Progenitor cell of endocrine pancreas (in vitro differentiated cells): ENCODE measurements around the gene PACSIN3. TPM values are rescaled to one million over a fixed set of nuclear protein-coding genes. Genes with fewer than 3 reads are reported as not detected.
A peak's percentile ranks its signal among the peaks of the same experiment; 100 is the strongest.

ENCODE experiments used
- DNase-seq: peaks from one replicate; pipeline ENCODE4 v3.0.0; 2021; ENCODE audit warnings: low spot score; ENCODE audit not compliant: unreplicated experiment
- H3K27ac Mint-ChIP-seq: 2 replicates; pipeline ENCODE4 v1.8.0; 2021; ENCODE audit warnings: mild to moderate bottlenecking, moderate library complexity, mixed read lengths
- H3K27me3 Mint-ChIP-seq: 2 replicates; pipeline ENCODE4 v1.8.0; 2021; ENCODE audit warnings: mixed read lengths
- H3K36me3 Mint-ChIP-seq: 2 replicates; pipeline ENCODE4 v1.8.0; 2022; ENCODE audit warnings: mixed read lengths; ENCODE audit not compliant: insufficient read depth
- H3K4me1 Mint-ChIP-seq: 2 replicates; pipeline ENCODE4 v1.8.0; 2021; ENCODE audit warnings: low read depth, mixed read lengths
- H3K4me3 Mint-ChIP-seq: 2 replicates; pipeline ENCODE4 v1.8.0; 2021; ENCODE audit warnings: low read depth, mild to moderate bottlenecking, moderate library complexity, mixed read lengths
- H3K9me3 Mint-ChIP-seq: 2 replicates; pipeline ENCODE4 v1.8.0; 2021; ENCODE audit warnings: low read depth, mixed read lengths
- CTCF ChIP-seq: fragments of 200-600 bp; sonication (generic); IDR thresholded peaks from one replicate; pipeline ENCODE4 v1.5.0; 2021; ENCODE audit warnings: antibody characterized with exemption, mild to moderate bottlenecking; ENCODE audit not compliant: unreplicated experiment
- total RNA-seq: library from RNA; stranded (reverse); gene quantifications from 2 replicates; pipeline ENCODE4 v1.2.1, GENCODE V29; 2021

PACSIN3 gene
- total RNA-seq, 1 donor from 2014 or later, result 59.6 TPM

- Mint-ChIP-seq H3K36me3 (peaks cover 4% of the 10 kb centered on the region), H3K27me3 (no peaks in the 10 kb centered on the region), H3K4me3 (peak overlapping the region; percentile 96), H3K9me3 (no peaks in the 10 kb centered on the region), H3K27ac (peak overlapping the region; percentile 100), H3K4me1 (peaks cover 17% of the 10 kb centered on the region)
- no peak for DNase-seq
- peak; percentile 68 for TF ChIP-seq CTCF
Observed at GRCh38 chr11:47177229-47177845, 8.9 kb downstream of the PACSIN3 start.

- no peaks in the 10 kb centered on the region for H3K27me3 Mint-ChIP-seq
- H3K36me3 Mint-ChIP-seq, result peaks cover 4% of the 10 kb centered on the region
- peaks cover 17% of the 10 kb centered on the region for H3K4me1 Mint-ChIP-seq
- peak within 1 kb of the TSS; percentile 100 for H3K27ac Mint-ChIP-seq
- peak; percentile 92 for DNase-seq
- TF ChIP-seq CTCF, result no peak
- peak within 1 kb of the TSS; percentile 96 for H3K4me3 Mint-ChIP-seq
- H3K9me3 Mint-ChIP-seq, result no peaks in the 10 kb centered on the region
Observed at GRCh38 chr11:47176328-47177228, 9.7 kb downstream of the PACSIN3 start, which contains the start of gene ARFGAP2. TSS of gene ARFGAP2 (minus strand) at chr11:47176879. CDS start at chr11:47176853, 26 bp downstream.

- DNase-seq, result no peak
- H3K36me3 Mint-ChIP-seq, result peaks cover 6% of the 10 kb centered on the region
- H3K4me3 Mint-ChIP-seq, result peak overlapping the region; percentile 94
- peak overlapping the region; percentile 98 for H3K27ac Mint-ChIP-seq
- no peaks in the 10 kb centered on the region for H3K27me3 Mint-ChIP-seq
- peaks cover 17% of the 10 kb centered on the region for H3K4me1 Mint-ChIP-seq
- TF ChIP-seq CTCF, result no peak
- H3K9me3 Mint-ChIP-seq, result no peaks in the 10 kb centered on the region
Observed at GRCh38 chr11:47175746-47176327, 10.4 kb downstream of the PACSIN3 start.

GRCh38 chr11:47172740-47173336 is 13.4 kb downstream of the PACSIN3 start:
- H3K4me1 Mint-ChIP-seq, result peaks cover 14% of the 10 kb centered on the region
- no peaks in the 10 kb centered on the region for H3K27me3 Mint-ChIP-seq
- TF ChIP-seq CTCF, result no peak
- peaks cover 5% of the 10 kb centered on the region for H3K36me3 Mint-ChIP-seq
- no peaks in the 10 kb centered on the region for H3K9me3 Mint-ChIP-seq
- no peak overlapping the region for H3K4me3 Mint-ChIP-seq
- DNase-seq, result no peak
- no peak overlapping the region for H3K27ac Mint-ChIP-seq

- Mint-ChIP-seq H3K27me3 (no peaks in the 10 kb centered on the region), H3K4me1 (peaks cover 7% of the 10 kb centered on the region), H3K36me3 (peaks cover 5% of the 10 kb centered on the region), H3K9me3 (no peaks in the 10 kb centered on the region), H3K4me3 (no peak overlapping the region), H3K27ac (peak overlapping the region; percentile 41)
- DNase-seq, result no peak
- TF ChIP-seq CTCF, result no peak
Observed at GRCh38 chr11:47171856-47172255, 14.4 kb downstream of the PACSIN3 start.
